Tibial nerve (tissue), 4 donors: Measurements from ENCODE around the gene BICD1. TPM values are rescaled to one million over a fixed set of nuclear protein-coding genes. Genes with fewer than 3 reads are reported as not detected.
"Not testable (repeated sequence)": the region's sequence is repeated elsewhere in the genome, so short reads cannot be mapped to it uniquely, and the experiment has no call there.

Source experiments
- DNase-seq, 2 donors: peaks; one replicate each; pipeline ENCODE4 v3.0.0-alpha.2; 2019; ENCODE audit warnings: low spot score in 2 of 2
- H3K27ac ChIP-seq, 4 donors: fragments of 200-600 bp; sonication (generic) in 3 of 4; one replicate each; pipeline ENCODE4 v1.5.1; 2017 to 2019; ENCODE audit warnings: mild to moderate bottlenecking in 1 of 4
- H3K27me3 ChIP-seq, 2 donors: fragments of 200-600 bp; sonication (generic) in 1 of 2; one replicate each; pipeline versions ENCODE4 v1.5.1 to v1.6.0; 2017 to 2019
- H3K36me3 ChIP-seq, 3 donors: fragments of 200-600 bp; sonication (generic); one replicate each; pipeline ENCODE4 v1.5.1; 2018 to 2019
- H3K4me1 ChIP-seq, 4 donors: fragments of 200-600 bp; sonication (generic) in 3 of 4; one replicate each; pipeline ENCODE4 v1.5.1; 2017 to 2019
- H3K4me3 ChIP-seq, 4 donors: fragments of 200-600 bp; sonication (generic) in 3 of 4; one replicate each; pipeline ENCODE4 v1.5.1; 2017 to 2019; ENCODE audit warnings: mild to moderate bottlenecking in 1 of 4, moderate library complexity in 1 of 4
- H3K9me3 ChIP-seq, 4 donors: fragments of 200-600 bp; sonication (generic) in 3 of 4; one replicate each; pipeline ENCODE4 v1.5.1; 2017 to 2019
- CTCF ChIP-seq, 5 experiments: fragments of 200-600 bp in 3 of 5; fragments of 450-650 bp in 2 of 5; sonication (generic) in 3 of 5; IDR thresholded peaks; one replicate each; pipeline ENCODE4 v1.5.1; 2016 to 2019; ENCODE audit warnings: antibody characterized with exemption in 5 of 5, mild to moderate bottlenecking in 3 of 5, moderate library complexity in 2 of 5
- EP300 ChIP-seq, 2 donors: sonication (generic); formaldehyde crosslinking; IDR thresholded peaks; one replicate each; pipeline ENCODE4 v1.6.1; 2017; ENCODE audit warnings: antibody characterized with exemption in 2 of 2, mild to moderate bottlenecking in 1 of 2
- POLR2A ChIP-seq, 2 donors: fragments of 450-650 bp; IDR thresholded peaks; one replicate each; pipeline ENCODE4 v1.6.1; 2017; ENCODE audit warnings: antibody characterized with exemption in 2 of 2, mild to moderate bottlenecking in 2 of 2, moderate library complexity in 2 of 2
- WGBS, 2 donors: methylation state at CpG; one replicate each; pipeline ENCODE4 v1.1.5; 2018; 5-methylcytosine and 5-hydroxymethylcytosine counted together
- total RNA-seq, 4 donors: library from RNA; depleted of rRNA; stranded (reverse); fragments of >200 nt; gene quantifications; one replicate each; pipeline ENCODE4 v1.1.0, GENCODE V29; 2016

The BICD1 gene
- total RNA-seq, 4 donors from 2014 or later: 34.9 to 58.8 (median 49.2) TPM

DNA sequence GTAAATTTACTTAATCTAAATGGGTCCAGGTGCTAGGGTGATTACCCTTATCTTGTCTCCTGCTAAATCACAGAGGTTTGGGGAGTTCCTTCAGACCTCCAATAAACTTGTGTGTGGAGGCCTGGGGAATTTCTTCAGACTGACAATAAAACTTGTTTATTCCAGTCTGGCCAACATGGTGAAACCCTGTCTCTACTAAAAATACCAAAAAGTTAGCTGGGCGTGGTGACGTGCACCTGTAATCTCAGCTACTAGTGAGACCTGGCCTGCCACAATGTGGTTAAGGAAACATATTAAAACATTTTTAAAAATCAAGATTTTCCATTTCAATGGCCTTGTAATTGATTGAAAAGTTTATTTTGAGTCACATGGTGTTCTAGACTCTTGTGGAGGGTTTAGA, 165.8 kb downstream of the BICD1 start:
- no peak for TF ChIP-seq EP300 (IDR thresholded peaks at IDR 0.05)
- TF ChIP-seq POLR2A (IDR thresholded peaks at IDR 0.05): no peak
- TF ChIP-seq CTCF (IDR thresholded peaks at IDR 0.05): no peak
- H3K4me1 ChIP-seq: peaks cover 0 to 28% (median 18%) of the 10 kb centered on the region in 4 donors
- no peaks in the 10 kb centered on the region for H3K9me3 ChIP-seq
- 92 to 100% methylated on average over 2 of the region's 2 CpGs for WGBS, 2 donors
- no peaks in the 10 kb centered on the region for H3K36me3 ChIP-seq
- H3K4me3 ChIP-seq: no peak overlapping the region
- H3K27me3 ChIP-seq: no peaks in the 10 kb centered on the region
- peak overlapping the region in 1 of 4 donors; percentile 11 for H3K27ac ChIP-seq
- no peak for DNase-seq

DNA sequence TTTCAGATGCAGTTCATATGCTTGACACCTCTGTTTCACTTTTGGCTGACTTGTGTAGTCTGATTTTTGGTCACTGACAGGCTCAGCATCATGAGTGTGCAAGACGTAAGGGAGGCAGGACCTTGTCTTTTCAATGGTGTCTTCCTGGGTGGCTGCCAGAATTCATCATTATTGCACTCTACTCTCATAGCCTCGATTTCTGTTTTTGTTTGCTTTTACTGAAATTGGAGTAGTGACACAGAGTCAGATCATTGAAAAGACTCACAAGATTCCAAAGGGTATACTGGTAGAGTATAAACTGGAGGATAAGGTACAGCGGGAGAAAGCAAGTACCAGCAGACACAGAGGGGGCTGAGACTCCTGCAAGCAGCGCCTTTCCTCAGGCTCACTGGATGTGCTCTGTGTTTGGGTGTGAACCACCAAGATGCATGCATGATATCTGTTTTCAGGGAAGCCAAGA, 166.4 kb downstream of the BICD1 start:
- Histone ChIP-seq H3K9me3 (no peaks in the 10 kb centered on the region), H3K27me3 (no peaks in the 10 kb centered on the region), H3K36me3 (no peaks in the 10 kb centered on the region), H3K4me1 (peaks cover 0 to 28% (median 18%) of the 10 kb centered on the region in 4 donors), H3K27ac (no peak overlapping the region), H3K4me3 (no peak overlapping the region)
- no peak for TF ChIP-seq CTCF (IDR thresholded peaks at IDR 0.05)
- no peak for TF ChIP-seq POLR2A (IDR thresholded peaks at IDR 0.05)
- no peak for TF ChIP-seq EP300 (IDR thresholded peaks at IDR 0.05)
- no peak for DNase-seq
- 55 to 56% methylated on average over 4 of the region's 4 CpGs for WGBS, 2 donors

GRCh38 chr12:32273712-32274111, 167.1 kb downstream of the BICD1 start:
- 62 to 64% methylated on average over 7 of the region's 7 CpGs for WGBS, 2 donors
- Histone ChIP-seq H3K4me3 (no peak overlapping the region), H3K4me1 (peaks cover 0 to 28% (median 18%) of the 10 kb centered on the region in 4 donors), H3K36me3 (no peaks in the 10 kb centered on the region), H3K9me3 (no peaks in the 10 kb centered on the region), H3K27ac (no peak overlapping the region), H3K27me3 (no peaks in the 10 kb centered on the region)
- no peak for DNase-seq
- TF ChIP-seq CTCF (IDR thresholded peaks at IDR 0.05) (no peak), EP300 (IDR thresholded peaks at IDR 0.05) (no peak), POLR2A (IDR thresholded peaks at IDR 0.05) (no peak)

DNA sequence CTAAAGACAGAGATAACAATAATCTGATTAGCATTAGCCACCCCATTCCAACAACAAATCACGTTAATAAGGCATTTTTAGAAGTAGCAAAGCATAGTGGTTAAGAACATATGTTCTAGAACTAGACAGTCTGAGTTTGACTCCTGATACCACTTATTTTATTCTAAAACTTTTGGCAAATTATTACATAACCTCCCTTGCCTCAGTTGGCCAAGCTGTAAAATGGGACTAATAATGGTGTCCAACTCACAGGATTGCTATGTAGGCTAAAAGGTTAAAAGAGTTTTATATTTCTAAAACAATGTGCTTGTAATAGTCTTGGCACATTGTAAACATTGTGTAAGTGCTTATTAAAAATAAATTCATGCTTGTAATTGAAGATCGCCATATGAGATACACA, 168.0 kb downstream of the BICD1 start:
- Histone ChIP-seq H3K36me3 (no peaks in the 10 kb centered on the region), H3K4me3 (no peak overlapping the region), H3K9me3 (no peaks in the 10 kb centered on the region), H3K4me1 (peaks cover 0 to 28% (median 18%) of the 10 kb centered on the region in 4 donors), H3K27me3 (no peaks in the 10 kb centered on the region), H3K27ac (no peak overlapping the region)
- 93 to 98% methylated on average over 2 of the region's 2 CpGs for WGBS, 2 donors
- TF ChIP-seq POLR2A (IDR thresholded peaks at IDR 0.05): no peak
- TF ChIP-seq CTCF (IDR thresholded peaks at IDR 0.05): no peak
- no peak for TF ChIP-seq EP300 (IDR thresholded peaks at IDR 0.05)
- no peak for DNase-seq

DNA sequence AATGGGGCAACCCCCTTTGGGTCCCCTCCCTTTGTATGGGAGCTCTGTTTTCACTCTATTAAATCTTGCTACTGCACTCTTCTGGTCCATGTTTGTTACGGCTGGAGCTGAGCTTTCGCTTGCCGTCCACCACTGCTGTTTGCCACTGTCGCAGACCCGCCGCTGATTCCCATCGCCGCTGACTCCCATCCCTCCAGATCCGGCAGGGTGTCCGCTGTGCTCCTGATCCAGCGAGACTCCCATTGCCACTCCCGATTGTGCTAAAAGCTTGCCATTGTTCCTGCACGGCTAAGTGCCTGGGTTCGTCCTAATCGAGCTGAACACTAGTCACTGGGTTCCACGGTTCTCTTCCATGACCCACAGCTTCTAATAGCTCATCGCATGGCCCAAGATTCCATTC, 168.9 kb downstream of the BICD1 start:
- H3K9me3 ChIP-seq, H3K4me3 ChIP-seq, H3K36me3 ChIP-seq, H3K27ac ChIP-seq, DNase-seq, H3K27me3 ChIP-seq: not testable (repeated sequence)
- peaks cover 0 to 28% (median 18%) of the 10 kb centered on the region in 4 donors for H3K4me1 ChIP-seq
- WGBS, 2 donors: 92 to 94% methylated on average over 17 of the region's 17 CpGs

GRCh38 chr12:32277774-32278173, 171.1 kb downstream of the BICD1 start:
- TF ChIP-seq POLR2A (IDR thresholded peaks at IDR 0.05) (no peak), EP300 (IDR thresholded peaks at IDR 0.05) (no peak), CTCF (IDR thresholded peaks at IDR 0.05) (no peak)
- Histone ChIP-seq H3K4me3 (no peak overlapping the region), H3K36me3 (no peaks in the 10 kb centered on the region)

More at GRCh38 chr12:32277774-32278173, 171.1 kb downstream of the BICD1 start:
- DNase-seq: no peak
- Histone ChIP-seq H3K27me3 (no peaks in the 10 kb centered on the region), H3K4me1 (peaks cover 0 to 9% (median 6%) of the 10 kb centered on the region in 4 donors), H3K27ac (no peak overlapping the region), H3K9me3 (no peaks in the 10 kb centered on the region)
- 96 to 99% methylated on average over 2 of the region's 2 CpGs for WGBS, 2 donors
